ENCODE measurements around the gene TVP23C.
A peak's percentile ranks its signal among the peaks of the same experiment; 100 is the strongest.
"Not testable (repeated sequence)": the region's sequence is repeated elsewhere in the genome, so short reads cannot be mapped to it uniquely, and the experiment has no call there.

The TVP23C gene

DNA sequence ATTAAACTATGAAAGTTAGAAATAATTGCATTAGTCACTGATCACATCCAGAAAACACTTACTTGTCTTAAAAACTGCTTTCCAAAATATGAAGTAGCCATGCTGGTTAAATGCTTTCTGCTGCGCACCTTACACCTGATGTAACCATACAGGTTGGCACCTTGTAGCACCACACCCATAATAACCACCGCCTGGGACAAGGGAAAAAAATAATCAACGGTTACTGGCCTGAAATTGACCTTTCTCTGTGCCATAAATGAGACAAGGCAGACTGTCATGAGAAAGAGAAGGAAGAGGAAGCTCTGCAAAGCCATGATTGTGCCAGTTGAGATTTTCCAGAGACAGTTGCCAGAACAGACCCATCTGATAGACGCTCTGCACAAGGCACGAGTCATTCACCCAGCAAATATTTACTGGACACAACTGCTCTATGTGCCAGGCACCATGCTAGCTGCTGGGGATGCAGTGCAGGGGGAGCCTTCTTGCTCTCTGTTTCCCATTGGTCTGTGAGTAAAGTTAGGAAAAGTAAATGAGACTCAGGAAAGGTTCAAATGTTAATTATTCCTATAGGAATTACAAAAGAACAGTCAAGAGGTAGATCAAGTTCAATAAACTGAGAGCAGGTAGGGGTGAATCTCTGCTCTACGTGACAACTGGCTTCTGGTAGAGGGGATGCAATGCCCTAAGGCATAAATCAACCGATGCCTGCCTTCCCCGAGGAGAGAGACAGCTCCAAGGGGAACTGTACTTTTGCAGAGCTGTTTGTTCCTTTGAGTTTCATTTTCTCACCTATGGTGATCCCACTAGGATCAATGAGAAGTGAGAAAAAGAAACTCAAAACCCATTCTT lies 22.7 kb downstream of the TVP23C start:
- not testable (repeated sequence) for H3K4me3 ChIP-seq (ENCODE audit: low read length); DNase-seq (ENCODE audit: low read depth)

DNA sequence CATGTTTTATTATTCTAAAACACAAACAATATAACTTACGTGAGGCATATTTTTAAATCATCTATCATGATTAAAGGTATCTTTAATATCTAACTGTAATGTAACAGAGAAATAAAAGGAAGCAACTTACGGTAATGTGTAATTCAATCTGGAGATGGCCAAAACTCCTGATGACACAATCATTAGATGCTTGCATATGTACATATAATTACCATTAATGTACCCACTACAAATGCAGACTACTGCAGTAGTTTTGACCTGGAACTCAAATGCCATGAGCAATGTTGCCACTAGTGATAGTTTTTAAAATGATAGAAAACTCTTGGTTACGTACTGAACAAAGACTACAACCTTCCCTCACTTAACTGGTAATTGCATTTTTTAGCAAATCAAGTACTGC lies 30.2 kb downstream of the TVP23C start:
- H3K4me3 ChIP-seq (ENCODE audit: low read length); DNase-seq (ENCODE audit: low read depth): not testable (repeated sequence)

DNA sequence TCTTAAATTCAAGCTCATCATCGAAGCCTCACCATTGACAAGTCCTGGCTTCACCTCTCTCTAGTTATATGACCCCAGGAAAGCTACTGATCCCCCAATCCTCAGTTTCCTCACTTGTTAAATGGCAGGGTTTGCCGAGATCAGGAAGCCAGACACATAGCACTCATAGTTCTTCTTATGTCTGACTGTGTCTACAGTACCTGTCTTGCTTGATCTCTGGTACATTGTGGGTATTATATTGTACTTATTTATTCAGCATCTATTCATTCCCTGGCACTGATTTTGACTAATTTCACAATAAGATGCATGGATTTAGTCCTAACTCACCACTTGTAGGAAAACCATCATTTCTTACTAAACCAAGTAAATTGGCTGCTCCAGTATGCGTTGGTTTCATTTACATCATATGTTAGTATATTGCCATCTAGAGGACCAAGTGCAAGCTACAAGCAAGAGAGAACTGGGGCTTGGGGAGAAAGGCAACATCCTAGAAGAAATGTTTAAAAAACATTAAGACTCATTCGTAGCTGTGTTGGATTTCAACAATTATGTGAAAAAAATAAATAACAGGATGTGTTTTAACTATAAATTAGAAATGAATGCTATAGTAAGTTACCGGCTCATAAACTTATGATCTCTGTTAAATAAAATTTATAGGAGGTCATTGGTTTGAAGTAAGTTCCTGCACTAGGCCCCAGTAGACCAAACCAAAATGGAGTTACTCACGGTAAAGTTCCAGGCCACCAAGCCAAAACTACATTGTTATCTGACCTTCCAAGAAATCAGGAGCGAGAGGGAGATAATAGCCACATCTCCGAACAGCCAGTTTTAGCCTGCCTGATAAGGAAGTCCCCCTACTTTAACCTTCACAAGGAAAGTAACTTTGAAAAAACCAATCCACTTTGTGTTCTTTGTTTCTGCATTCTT lies 36.7 kb downstream of the TVP23C start:
- DNase-seq (ENCODE audit: low read depth) = peak; percentile 47
- TF ChIP-seq, protein P1, sequence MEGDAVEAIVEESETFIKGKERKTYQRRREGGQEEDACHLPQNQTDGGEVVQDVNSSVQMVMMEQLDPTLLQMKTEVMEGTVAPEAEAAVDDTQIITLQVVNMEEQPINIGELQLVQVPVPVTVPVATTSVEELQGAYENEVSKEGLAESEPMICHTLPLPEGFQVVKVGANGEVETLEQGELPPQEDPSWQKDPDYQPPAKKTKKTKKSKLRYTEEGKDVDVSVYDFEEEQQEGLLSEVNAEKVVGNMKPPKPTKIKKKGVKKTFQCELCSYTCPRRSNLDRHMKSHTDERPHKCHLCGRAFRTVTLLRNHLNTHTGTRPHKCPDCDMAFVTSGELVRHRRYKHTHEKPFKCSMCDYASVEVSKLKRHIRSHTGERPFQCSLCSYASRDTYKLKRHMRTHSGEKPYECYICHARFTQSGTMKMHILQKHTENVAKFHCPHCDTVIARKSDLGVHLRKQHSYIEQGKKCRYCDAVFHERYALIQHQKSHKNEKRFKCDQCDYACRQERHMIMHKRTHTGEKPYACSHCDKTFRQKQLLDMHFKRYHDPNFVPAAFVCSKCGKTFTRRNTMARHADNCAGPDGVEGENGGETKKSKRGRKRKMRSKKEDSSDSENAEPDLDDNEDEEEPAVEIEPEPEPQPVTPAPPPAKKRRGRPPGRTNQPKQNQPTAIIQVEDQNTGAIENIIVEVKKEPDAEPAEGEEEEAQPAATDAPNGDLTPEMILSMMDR (IDR thresholded peaks at IDR 0.05; ENCODE audit: insufficient read depth, low read depth, low read length, missing control alignments) = peak; percentile 51
- H3K4me3 ChIP-seq (ENCODE audit: low read length) = not testable (repeated sequence)

DNA sequence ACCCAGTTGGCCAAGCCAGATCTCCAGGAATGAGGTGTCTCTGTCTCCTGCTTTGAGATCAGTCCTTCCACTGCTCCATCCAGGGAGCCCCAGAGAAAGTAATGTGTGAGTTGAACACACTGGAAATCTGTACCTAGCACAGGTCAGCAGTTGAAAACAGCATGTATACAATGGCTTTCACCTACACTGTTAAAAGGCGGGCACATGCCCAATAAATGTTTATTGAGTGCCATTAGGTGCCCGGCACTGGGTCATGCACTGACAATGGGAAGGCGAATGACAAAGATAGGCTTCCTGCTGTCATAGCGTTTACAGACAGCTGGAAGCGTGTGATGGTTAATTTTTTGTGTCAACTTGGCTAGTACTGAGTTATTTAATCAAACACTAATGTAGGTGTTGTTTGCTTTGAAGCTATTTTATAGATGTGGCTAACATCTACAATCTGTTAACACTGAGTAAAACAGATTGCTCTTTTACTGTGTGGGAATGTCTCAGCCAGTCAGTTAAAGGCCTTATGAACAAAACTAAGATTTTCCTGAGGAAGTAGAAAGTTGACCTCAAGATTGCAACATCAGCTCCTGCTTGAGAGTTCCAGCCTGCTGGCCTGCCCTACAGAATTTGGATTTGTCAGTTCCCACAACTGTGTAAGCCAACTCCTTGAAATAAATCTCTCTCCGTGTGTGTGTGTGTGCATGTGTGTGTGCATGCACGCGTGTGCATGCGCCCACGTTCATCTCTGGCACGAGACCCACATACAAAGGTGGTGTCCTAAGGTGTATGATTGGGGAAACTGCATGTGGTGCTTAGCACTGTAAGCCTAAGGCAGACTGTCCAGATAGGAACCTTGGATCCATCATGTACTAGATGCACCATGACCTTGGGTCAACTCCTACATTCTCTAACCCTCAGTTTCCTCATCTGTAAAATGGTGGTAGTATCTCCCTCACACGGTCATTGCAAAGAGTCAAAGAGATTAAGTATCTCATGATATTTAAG lies 38.0 kb downstream of the TVP23C start:
- H3K4me3 ChIP-seq (ENCODE audit: low read length); DNase-seq (ENCODE audit: low read depth): not testable (repeated sequence)

DNA sequence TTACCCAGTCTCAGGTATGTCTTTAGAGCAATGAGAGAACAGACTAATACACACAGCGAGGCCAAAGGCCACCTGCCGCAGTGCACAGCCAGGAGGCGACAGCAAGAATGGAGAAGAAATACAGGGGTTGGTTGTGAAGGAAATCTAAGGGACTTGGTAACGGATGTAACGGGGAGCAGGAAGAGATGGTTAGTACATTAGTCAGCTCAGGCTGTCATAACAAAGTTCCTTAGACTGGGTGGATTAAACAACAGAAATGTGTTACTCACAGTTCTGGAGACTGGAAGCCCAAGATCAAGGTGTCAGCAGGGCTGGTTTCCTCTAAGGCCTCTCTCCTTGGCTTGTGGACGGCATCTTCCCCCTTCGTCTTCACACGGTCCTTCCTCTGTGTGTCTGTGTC lies 47.1 kb downstream of the TVP23C start:
- peak; percentile 43 for DNase-seq (ENCODE audit: low read depth)
- no peak overlapping the region for H3K4me3 ChIP-seq (ENCODE audit: low read length)
- TF ChIP-seq, protein P1 (IDR thresholded peaks at IDR 0.05; ENCODE audit: insufficient read depth, low read depth, low read length, missing control alignments) = no peak

DNA sequence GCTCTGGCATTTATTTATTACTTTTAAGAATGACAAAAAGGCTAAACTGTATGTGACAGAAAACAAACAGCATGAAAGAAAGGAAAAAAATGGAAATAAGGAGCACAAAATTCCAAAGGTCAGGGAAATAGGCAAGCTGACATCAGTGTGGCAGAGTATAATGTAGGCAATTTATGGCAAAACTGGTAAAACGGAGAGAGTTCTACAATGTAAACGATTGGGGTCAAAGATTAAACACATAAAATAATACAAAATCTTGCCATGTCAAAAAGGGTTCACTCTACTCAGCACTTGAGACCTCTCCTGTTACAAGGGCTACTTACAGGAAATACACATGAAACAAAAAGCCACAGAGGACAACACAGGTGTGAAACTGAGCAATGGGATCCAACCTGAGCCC lies 48.8 kb downstream of the TVP23C start:
- no peak for DNase-seq (ENCODE audit: low read depth)
- H3K4me3 ChIP-seq (ENCODE audit: low read length) = no peak overlapping the region
- TF ChIP-seq, protein P1 (IDR thresholded peaks at IDR 0.05; ENCODE audit: insufficient read depth, low read depth, low read length, missing control alignments) = no peak

DNA sequence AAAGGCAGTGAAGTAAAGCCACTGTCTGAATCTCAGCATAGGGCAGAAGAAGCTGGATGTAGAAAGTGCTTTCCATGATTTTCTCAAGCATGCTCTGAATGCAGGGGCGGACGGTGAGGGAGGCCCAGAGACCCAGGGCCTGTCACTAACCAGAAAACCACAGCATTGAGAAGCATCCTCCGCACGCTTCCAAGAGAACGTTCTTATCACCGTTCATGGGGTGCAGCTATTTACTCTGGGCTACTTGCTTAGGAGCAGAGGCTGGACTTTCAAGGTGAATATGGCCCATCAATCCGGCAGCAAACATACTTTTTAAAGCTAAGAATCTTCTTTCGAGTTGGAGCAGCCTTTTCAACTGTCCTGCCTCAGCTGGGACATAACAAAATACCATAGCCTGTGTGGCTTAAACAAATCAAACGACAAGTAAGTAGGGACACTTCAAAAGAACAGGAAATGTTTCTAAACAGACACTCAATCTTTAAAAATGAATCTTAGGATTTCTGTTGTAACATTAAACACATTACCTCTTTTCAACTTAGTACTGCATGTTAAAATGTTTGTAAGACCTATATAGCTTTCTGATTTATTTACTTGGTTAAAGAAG lies 49.3 kb downstream of the TVP23C start:
- no peak overlapping the region for H3K4me3 ChIP-seq (ENCODE audit: low read length)
- DNase-seq (ENCODE audit: low read depth) = no peak
- TF ChIP-seq, protein P1 (IDR thresholded peaks at IDR 0.05; ENCODE audit: insufficient read depth, low read depth, low read length, missing control alignments) = no peak
